Omental fat pad (tissue), 4 donors: ENCODE results near the gene TANGO2. TPM values are rescaled to one million over a fixed set of nuclear protein-coding genes. Genes with fewer than 3 reads are reported as not detected.
A peak's percentile ranks its signal among the peaks of the same experiment; 100 is the strongest.

Source experiments
- ATAC-seq: fragments of 150-250 bp; one replicate; pipeline ENCODE4 v1.9.1; 2016; ENCODE audit warnings: mild to moderate bottlenecking, moderate library complexity; ENCODE audit not compliant: low FRiP score
- DNase-seq: peaks from one replicate; pipeline ENCODE4 v3.0.0-alpha.2; 2019; ENCODE audit warnings: low spot score
- CTCF ChIP-seq, 3 donors: fragments of 450-650 bp; IDR thresholded peaks; one replicate each; pipeline ENCODE4 v1.5.1; 2016 to 2017; ENCODE audit warnings: antibody characterized with exemption in 3 of 3, mild to moderate bottlenecking in 3 of 3, moderate library complexity in 2 of 3
- total RNA-seq, 4 donors: library from RNA; depleted of rRNA; stranded (reverse); fragments of >200 nt; gene quantifications; one replicate each; pipeline ENCODE4 v1.1.0, GENCODE V29; 2016

TANGO2 gene
- total RNA-seq, 4 donors from 2014 or later = 35.3 to 48.4 (median 37.9) TPM

- TF ChIP-seq CTCF (IDR thresholded peaks at IDR 0.05) = no peak
- DNase-seq (no peak), ATAC-seq (peak; percentile 8)
Measured at GRCh38 chr22:20080776-20081654, 60.1 kb downstream of the TANGO2 start.

- DNase-seq (no peak), ATAC-seq (no peak)
- TF ChIP-seq CTCF (IDR thresholded peaks at IDR 0.05) = no peak
Measured at GRCh38 chr22:20083157-20083890, 62.4 kb downstream of the TANGO2 start.

GRCh38 chr22:20083891-20084546 is 63.1 kb downstream of the TANGO2 start:
- DNase-seq = no peak
- no peak for TF ChIP-seq CTCF (IDR thresholded peaks at IDR 0.05)
- no peak for ATAC-seq

GRCh38 chr22:20084547-20085413 is 63.9 kb downstream of the TANGO2 start:
- DNase-seq = no peak
- ATAC-seq = no peak
- TF ChIP-seq CTCF (IDR thresholded peaks at IDR 0.05) = no peak

- ATAC-seq = no peak
- no peak for TF ChIP-seq CTCF (IDR thresholded peaks at IDR 0.05)
- no peak for DNase-seq
Measured at GRCh38 chr22:20085651-20086050, 64.7 kb downstream of the TANGO2 start.

GRCh38 chr22:20086101-20086599 is 65.2 kb downstream of the TANGO2 start:
- TF ChIP-seq CTCF (IDR thresholded peaks at IDR 0.05) = no peak
- DNase-seq (no peak), ATAC-seq (no peak)
